OCI-LY7 (cell line): ENCODE measurements around the gene BLM.

Source experiments
- EZH2phosphoT487 ChIP-seq: fragments of 200-600 bp; sonication (generic); IDR thresholded peaks from 2 replicates; pipeline ENCODE4 v1.6.1; 2018; ENCODE audit warnings: low read depth, borderline replicate concordance, mild to moderate bottlenecking, mixed run types, antibody characterized with exemption, low read length, moderate library complexity, mixed read lengths
- TF ChIP-seq, protein P1 (sequence below): fragments of 200-600 bp; sonication (generic); conservative IDR thresholded peaks from 2 replicates; pipeline ENCODE4 v1.5.1; 2014; ENCODE audit warnings: mild to moderate bottlenecking, antibody characterized with exemption, low read length, moderate library complexity, mixed read lengths

DNA sequence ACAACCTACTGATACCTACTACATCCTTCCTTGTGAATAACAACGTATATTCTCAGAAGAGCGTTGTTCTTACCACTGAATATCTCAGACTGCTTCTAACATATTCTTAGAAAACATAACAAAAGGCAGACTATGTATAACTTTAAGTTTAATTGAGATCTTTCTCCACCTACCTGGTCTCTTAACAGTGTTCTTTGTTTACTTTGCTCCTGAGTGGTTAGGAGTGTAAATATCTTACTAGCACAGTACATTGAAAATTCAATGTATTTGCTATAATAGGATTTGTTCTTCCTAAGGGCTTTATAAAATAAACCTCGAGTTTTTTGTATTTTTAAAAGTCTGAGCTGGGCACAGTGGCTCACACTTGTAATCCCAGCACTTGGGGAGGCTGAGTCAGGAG, 7.9 kb upstream of the BLM start:
- TF ChIP-seq, protein P1, sequence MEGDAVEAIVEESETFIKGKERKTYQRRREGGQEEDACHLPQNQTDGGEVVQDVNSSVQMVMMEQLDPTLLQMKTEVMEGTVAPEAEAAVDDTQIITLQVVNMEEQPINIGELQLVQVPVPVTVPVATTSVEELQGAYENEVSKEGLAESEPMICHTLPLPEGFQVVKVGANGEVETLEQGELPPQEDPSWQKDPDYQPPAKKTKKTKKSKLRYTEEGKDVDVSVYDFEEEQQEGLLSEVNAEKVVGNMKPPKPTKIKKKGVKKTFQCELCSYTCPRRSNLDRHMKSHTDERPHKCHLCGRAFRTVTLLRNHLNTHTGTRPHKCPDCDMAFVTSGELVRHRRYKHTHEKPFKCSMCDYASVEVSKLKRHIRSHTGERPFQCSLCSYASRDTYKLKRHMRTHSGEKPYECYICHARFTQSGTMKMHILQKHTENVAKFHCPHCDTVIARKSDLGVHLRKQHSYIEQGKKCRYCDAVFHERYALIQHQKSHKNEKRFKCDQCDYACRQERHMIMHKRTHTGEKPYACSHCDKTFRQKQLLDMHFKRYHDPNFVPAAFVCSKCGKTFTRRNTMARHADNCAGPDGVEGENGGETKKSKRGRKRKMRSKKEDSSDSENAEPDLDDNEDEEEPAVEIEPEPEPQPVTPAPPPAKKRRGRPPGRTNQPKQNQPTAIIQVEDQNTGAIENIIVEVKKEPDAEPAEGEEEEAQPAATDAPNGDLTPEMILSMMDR: no peak
- no peak for TF ChIP-seq EZH2phosphoT487
